HG03135 (cell line): ENCODE results near the gene SYNE1.
"Not testable (repeated sequence)": the region's sequence is repeated elsewhere in the genome, so short reads cannot be mapped to it uniquely, and the experiment has no call there.

Experiments
- ATAC-seq: cut with Tn5 transposase; IDR thresholded peaks from one replicate; pipeline ENCODE4 v1.9.1; 2021; ENCODE audit warnings: mild to moderate bottlenecking, moderate library complexity; ENCODE audit not compliant: unreplicated experiment

The SYNE1 gene

DNA sequence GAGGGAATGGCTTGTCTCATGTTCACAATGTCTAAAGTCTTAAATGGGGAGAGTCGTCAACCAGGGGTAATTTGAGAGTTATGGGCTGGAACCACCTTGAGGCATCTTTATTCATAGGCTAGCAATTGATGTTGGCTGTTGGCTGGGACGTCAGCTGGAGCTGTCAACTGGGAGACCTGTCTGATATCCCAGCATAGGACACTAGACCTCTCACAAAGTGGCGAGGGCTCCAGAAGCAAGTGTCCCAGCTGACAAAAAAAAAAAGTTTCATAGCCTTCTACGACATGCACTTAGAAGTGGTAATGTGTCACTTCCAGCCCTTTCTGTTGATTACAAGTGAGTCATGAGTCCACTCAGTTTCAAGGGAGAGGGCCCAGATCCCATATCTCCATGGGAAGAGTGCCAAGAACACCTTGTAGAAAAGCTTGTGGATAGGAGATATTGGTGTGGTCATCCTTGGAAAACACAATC lies 551.7 kb downstream of the SYNE1 start:
- no peak for ATAC-seq

DNA sequence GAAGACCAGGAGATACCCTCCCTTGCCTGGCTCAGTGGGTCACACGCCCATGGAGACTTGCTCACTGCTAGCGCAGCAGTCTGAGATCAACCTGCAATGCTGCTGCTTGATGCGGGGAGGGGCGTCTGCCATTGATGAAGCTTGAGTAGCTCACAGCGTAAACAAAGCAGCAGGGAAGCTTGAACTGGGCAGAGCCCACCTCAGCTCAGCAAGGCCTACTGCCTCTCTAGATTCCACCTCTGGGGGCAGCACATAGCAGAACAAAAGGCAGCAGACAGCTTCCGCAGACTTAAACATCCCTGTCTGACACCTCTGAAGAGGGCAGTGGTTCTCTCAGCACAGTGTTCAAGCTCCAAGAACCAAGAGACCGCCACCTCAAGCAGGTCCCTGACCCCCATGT lies 558.4 kb downstream of the SYNE1 start:
- ATAC-seq, result no peak

DNA sequence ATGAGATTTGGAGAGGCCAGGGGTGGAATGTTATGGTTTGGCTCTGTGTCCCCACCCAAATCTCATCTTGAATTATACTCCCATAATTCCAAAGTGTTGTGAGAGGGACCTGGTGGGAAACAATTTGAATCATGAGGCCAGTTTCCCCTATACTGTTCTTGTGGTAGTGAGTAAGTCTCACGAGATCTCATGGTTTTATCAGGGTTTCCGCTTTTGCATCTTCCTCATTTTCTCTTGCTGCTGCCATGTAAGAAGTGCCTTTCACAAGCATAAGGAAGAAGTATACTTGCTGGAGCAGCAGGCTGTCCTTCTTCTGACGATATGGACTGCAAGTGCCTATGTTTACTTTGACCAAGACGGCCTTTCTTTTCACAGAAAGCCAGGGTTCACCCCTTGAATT lies 559.2 kb downstream of the SYNE1 start:
- no peak for ATAC-seq

DNA sequence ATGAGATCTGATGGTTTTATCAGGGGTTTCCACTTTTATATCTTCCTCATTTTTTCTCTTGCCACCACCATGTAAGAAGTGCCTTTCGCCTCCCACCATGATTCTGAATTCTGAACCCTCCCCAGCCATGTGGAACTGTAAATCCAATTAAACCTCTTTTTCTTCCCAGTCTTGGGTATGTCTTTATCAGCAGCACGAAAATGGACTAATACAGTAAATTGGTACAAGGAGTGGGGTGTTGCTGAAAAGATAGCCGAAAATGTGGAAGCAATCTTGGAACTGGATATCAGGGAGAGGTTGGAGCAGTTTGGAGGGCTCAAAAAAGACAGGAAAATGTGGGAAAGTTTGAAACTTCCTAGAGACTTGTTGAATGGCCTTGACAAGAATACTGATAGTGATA lies 560.9 kb downstream of the SYNE1 start:
- ATAC-seq, result not testable (repeated sequence)

DNA sequence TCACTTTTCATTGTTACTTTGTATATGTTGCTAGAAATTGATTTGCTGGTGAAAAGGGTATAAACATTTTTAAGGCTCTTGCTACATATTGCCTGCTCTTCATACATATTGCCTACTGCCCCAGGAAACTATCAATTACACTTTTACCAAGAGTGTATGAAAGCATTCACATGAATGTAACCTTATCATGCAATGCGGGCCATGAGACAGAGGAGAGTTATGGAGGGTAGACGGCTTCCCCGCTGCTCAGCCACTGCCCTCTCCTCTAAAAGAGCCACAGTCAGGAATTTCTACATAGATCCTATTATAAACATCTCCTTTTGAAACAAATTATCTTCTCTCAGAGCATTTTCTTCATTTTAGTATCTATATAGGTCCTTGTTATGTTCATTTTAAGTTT lies 565.3 kb downstream of the SYNE1 start:
- no peak for ATAC-seq
